H9 (cell line): ENCODE results near the gene ANGPTL7. TPM values are rescaled to one million over a fixed set of nuclear protein-coding genes. Genes with fewer than 3 reads are reported as not detected.

Source experiments
- DNase-seq: peaks from one replicate; pipeline ENCODE4 v3.0.0-alpha.2; 2017
- H2AFZ ChIP-seq: one replicate; pipeline ENCODE4 v1.6.1; 2013; ENCODE audit warnings: mild to moderate bottlenecking, low read length, control low read depth, moderate library complexity
- H2AK5ac ChIP-seq: 2 replicates; pipeline ENCODE4 v1.6.1; 2013; ENCODE audit warnings: low read length, control low read depth, mixed read lengths; ENCODE audit not compliant: insufficient read length
- H2BK120ac ChIP-seq: one replicate; pipeline ENCODE4 v1.6.1; 2013; ENCODE audit warnings: low read depth, mild to moderate bottlenecking, low read length, control low read depth, inconsistent platforms; ENCODE audit not compliant: poor library complexity, severe bottlenecking
- H2BK12ac ChIP-seq: 2 replicates; pipeline ENCODE4 v1.6.1; 2013; ENCODE audit warnings: low read length, control low read depth, mixed read lengths, low read depth; ENCODE audit not compliant: insufficient read length
- H2BK15ac ChIP-seq: 2 replicates; pipeline ENCODE4 v1.6.1; 2013; ENCODE audit warnings: low read depth, low read length, control low read depth
- H2BK20ac ChIP-seq: one replicate; pipeline ENCODE4 v1.6.1; 2013; ENCODE audit warnings: low read depth, mild to moderate bottlenecking, low read length, control low read depth, inconsistent platforms; ENCODE audit not compliant: poor library complexity, severe bottlenecking
- H2BK5ac ChIP-seq: 2 replicates; pipeline ENCODE4 v1.6.1; 2013; ENCODE audit warnings: low read length, control low read depth, mixed read lengths; ENCODE audit not compliant: insufficient read length
- H3K14ac ChIP-seq: 2 replicates; pipeline ENCODE4 v1.6.1; 2013; ENCODE audit warnings: low read length, control low read depth; ENCODE audit not compliant: insufficient read depth
- H3K18ac ChIP-seq: 2 replicates; pipeline ENCODE4 v1.6.1; 2013; ENCODE audit warnings: low read depth, mild to moderate bottlenecking, mixed read lengths, low read length, control low read depth; ENCODE audit not compliant: insufficient read length
- H3K23ac ChIP-seq: 2 replicates; pipeline ENCODE4 v1.6.1; 2013; ENCODE audit warnings: low read length, control low read depth, mixed read lengths, low read depth; ENCODE audit not compliant: insufficient read length
- H3K23me2 ChIP-seq: 2 replicates; pipeline ENCODE4 v1.6.1; 2013; ENCODE audit warnings: low read depth, mild to moderate bottlenecking, mixed read lengths, low read length, control low read depth; ENCODE audit not compliant: insufficient read length, poor library complexity, severe bottlenecking
- H3K27ac ChIP-seq: 2 replicates; pipeline ENCODE4 v1.5.1; 2013; ENCODE audit warnings: low read length, control low read depth, mixed read lengths, low read depth; ENCODE audit not compliant: insufficient read length
- H3K27me3 ChIP-seq: 2 replicates; pipeline ENCODE4 v1.6.1; 2013; ENCODE audit warnings: low read length, control low read depth, inconsistent platforms; ENCODE audit not compliant: insufficient read depth
- H3K4ac ChIP-seq: 2 replicates; pipeline ENCODE4 v1.6.1; 2013; ENCODE audit warnings: low read depth, mild to moderate bottlenecking, control low read depth, inconsistent platforms, low read length, moderate library complexity
- H3K4me1 ChIP-seq: 2 replicates; pipeline ENCODE4 v1.6.1; 2013; ENCODE audit warnings: low read length, control low read depth, inconsistent platforms; ENCODE audit not compliant: insufficient read depth
- H3K4me2 ChIP-seq: 2 replicates; pipeline ENCODE4 v1.6.1; 2013; ENCODE audit warnings: low read length, control low read depth, mixed read lengths; ENCODE audit not compliant: insufficient read length, insufficient read depth
- H3K56ac ChIP-seq: 2 replicates; pipeline ENCODE4 v1.6.1; 2013; ENCODE audit warnings: low read depth, mild to moderate bottlenecking, mixed read lengths, low read length, control low read depth; ENCODE audit not compliant: insufficient read length
- H3K79me1 ChIP-seq: 2 replicates; pipeline ENCODE4 v1.6.1; 2013; ENCODE audit warnings: low read depth, mild to moderate bottlenecking, moderate library complexity, low read length, control low read depth, inconsistent platforms; ENCODE audit not compliant: insufficient read depth, poor library complexity, severe bottlenecking
- H3K79me2 ChIP-seq: 2 replicates; pipeline ENCODE4 v1.6.1; 2013; ENCODE audit warnings: low read length, control low read depth, inconsistent platforms; ENCODE audit not compliant: insufficient read depth
- H3K9ac ChIP-seq: 2 replicates; pipeline ENCODE4 v1.6.1; 2013; ENCODE audit warnings: low read length, control low read depth, mixed read lengths; ENCODE audit not compliant: insufficient read length; ENCODE audit errors: extremely low read depth
- H3K9me3 ChIP-seq: one replicate; pipeline ENCODE4 v1.6.1; 2013; ENCODE audit warnings: low read depth, low read length, inconsistent platforms; ENCODE audit not compliant: control insufficient read depth
- H3T11ph ChIP-seq: one replicate; pipeline ENCODE4 v1.6.1; 2013; ENCODE audit warnings: mild to moderate bottlenecking, low read length, control low read depth, inconsistent platforms
- H4K20me1 ChIP-seq: one replicate; pipeline ENCODE4 v1.6.1; 2013; ENCODE audit not compliant: control insufficient read depth, insufficient read length, insufficient read depth
- H4K5ac ChIP-seq: 2 replicates; pipeline ENCODE4 v1.6.1; 2013; ENCODE audit warnings: low read depth, mild to moderate bottlenecking, mixed read lengths, low read length, control low read depth; ENCODE audit not compliant: insufficient read length
- H4K8ac ChIP-seq: replicated peaks from 2 replicates; pipeline ENCODE4 v1.6.1; 2013; ENCODE audit warnings: low read length, control low read depth, mixed read lengths, low read depth; ENCODE audit not compliant: insufficient read length
- H4K91ac ChIP-seq: 2 replicates; pipeline ENCODE4 v1.6.1; 2013; ENCODE audit warnings: low read depth, mild to moderate bottlenecking, moderate library complexity, mixed read lengths, low read length, control low read depth; ENCODE audit not compliant: insufficient read length
- H3K27ac Mint-ChIP-seq, 3 experiments: 2 replicates in 2 of 3; 3 replicates in 1 of 3; pipeline ENCODE4 v1.8.0; 2020 to 2021; ENCODE audit warnings: mixed read lengths in 3 of 3, mild to moderate bottlenecking in 1 of 3, moderate library complexity in 1 of 3
- H3K27me3 Mint-ChIP-seq: 2 replicates; pipeline ENCODE4 v1.8.0; 2021; ENCODE audit warnings: low read depth, mild to moderate bottlenecking, moderate library complexity, mixed read lengths
- H3K36me3 Mint-ChIP-seq, 3 experiments: 2 replicates in 2 of 3; 3 replicates in 1 of 3; pipeline ENCODE4 v1.8.0; 2020 to 2021; ENCODE audit warnings: low read depth in 3 of 3, mixed read lengths in 3 of 3; ENCODE audit not compliant: insufficient read depth in 1 of 3
- H3K4me1 Mint-ChIP-seq, 2 experiments: 2 replicates each; pipeline ENCODE4 v1.8.0; 2020; ENCODE audit warnings: mixed read lengths in 2 of 2
- H3K4me3 Mint-ChIP-seq, 2 experiments: 2 replicates in 1 of 2; 3 replicates in 1 of 2; pipeline ENCODE4 v1.8.0; 2020 to 2021; ENCODE audit warnings: mild to moderate bottlenecking in 2 of 2, mixed read lengths in 2 of 2, moderate library complexity in 1 of 2
- H3K9me3 Mint-ChIP-seq, 2 experiments: 2 replicates in 1 of 2; 3 replicates in 1 of 2; pipeline ENCODE4 v1.8.0; 2020; ENCODE audit warnings: mild to moderate bottlenecking in 2 of 2, mixed read lengths in 2 of 2, moderate library complexity in 1 of 2
- WGBS: extraction: QIAGEN DNeasy Blood & Tissue Kit; methylation state at CpG from one replicate; pipeline ENCODE4 v1.1.7; 2013; ENCODE audit warnings: missing lambda C conversion rate, low lambda C conversion rate, mixed read lengths; ENCODE audit not compliant: insufficient read length; ENCODE audit errors: extremely low coverage; 5-methylcytosine and 5-hydroxymethylcytosine counted together
- total RNA-seq: library from RNA; stranded (reverse); gene quantifications from 2 replicates; pipeline ENCODE4 v1.2.1, GENCODE V29; 2021
- TF ChIP-seq, protein P1 (sequence below): fragments of 200-600 bp; sonication (generic); conservative IDR thresholded peaks from 3 replicates; pipeline ENCODE4 v1.8.0; 2021; ENCODE audit warnings: antibody characterized with exemption, mild to moderate bottlenecking

Gene ANGPTL7
- total RNA-seq, 1 experiment from 2014 or later = not detected

DNA sequence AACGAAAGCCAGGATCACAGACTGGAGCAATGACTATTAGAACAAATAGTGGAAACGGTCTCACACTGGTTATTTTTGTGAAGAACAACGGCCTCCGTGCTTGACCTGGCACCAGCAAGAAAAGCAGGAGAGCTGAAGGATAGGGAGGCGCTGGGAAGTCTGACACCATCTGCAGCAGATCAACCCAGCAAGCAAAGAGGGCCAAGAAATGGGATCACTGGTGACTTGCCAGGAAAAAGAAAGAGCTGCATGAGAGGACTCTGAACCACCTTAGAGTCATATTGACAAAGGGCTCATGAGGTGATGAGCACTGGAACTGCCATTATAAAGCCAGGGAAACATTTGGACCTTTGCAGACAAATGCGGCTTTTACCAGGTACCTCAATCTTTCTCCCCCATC is 48.2 kb downstream of the ANGPTL7 start:
- H3K23ac ChIP-seq = no peak overlapping the region
- no peak overlapping the region for H4K5ac ChIP-seq
- no peak overlapping the region for H4K8ac ChIP-seq
- H3K27me3 ChIP-seq = no peaks in the 10 kb centered on the region
- no peaks in the 10 kb centered on the region for H3K27me3 Mint-ChIP-seq
- no peak overlapping the region for H2BK20ac ChIP-seq
- no peak overlapping the region for H3K9ac ChIP-seq
- no peaks in the 10 kb centered on the region for H3K4me1 Mint-ChIP-seq
- H3K36me3 Mint-ChIP-seq = peaks cover 38 to 96% (median 72%) of the 10 kb centered on the region in 3 experiments; a peak in 6 of 7 replicates
- H3K9me3 ChIP-seq = no peaks in the 10 kb centered on the region
- no peaks in the 10 kb centered on the region for H3K79me1 ChIP-seq
- H3K56ac ChIP-seq = no peak overlapping the region
- H3K23me2 ChIP-seq = no peaks in the 10 kb centered on the region
- no peak overlapping the region for H3K4ac ChIP-seq
- H3K9me3 Mint-ChIP-seq = no peaks in the 10 kb centered on the region
- 0 out of 2 replicates have a peak, but pooled peaks cover 1% of the 10 kb centered on the region for H3K79me2 ChIP-seq
- WGBS = no CpG with 5 or more reads among the region's 6 CpGs
- no peaks in the 10 kb centered on the region for H3K4me1 ChIP-seq
- no peak overlapping the region for H3T11ph ChIP-seq
- TF ChIP-seq, protein P1, sequence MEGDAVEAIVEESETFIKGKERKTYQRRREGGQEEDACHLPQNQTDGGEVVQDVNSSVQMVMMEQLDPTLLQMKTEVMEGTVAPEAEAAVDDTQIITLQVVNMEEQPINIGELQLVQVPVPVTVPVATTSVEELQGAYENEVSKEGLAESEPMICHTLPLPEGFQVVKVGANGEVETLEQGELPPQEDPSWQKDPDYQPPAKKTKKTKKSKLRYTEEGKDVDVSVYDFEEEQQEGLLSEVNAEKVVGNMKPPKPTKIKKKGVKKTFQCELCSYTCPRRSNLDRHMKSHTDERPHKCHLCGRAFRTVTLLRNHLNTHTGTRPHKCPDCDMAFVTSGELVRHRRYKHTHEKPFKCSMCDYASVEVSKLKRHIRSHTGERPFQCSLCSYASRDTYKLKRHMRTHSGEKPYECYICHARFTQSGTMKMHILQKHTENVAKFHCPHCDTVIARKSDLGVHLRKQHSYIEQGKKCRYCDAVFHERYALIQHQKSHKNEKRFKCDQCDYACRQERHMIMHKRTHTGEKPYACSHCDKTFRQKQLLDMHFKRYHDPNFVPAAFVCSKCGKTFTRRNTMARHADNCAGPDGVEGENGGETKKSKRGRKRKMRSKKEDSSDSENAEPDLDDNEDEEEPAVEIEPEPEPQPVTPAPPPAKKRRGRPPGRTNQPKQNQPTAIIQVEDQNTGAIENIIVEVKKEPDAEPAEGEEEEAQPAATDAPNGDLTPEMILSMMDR = no peak
- H4K20me1 ChIP-seq = no peaks in the 10 kb centered on the region
- no peak overlapping the region for H3K14ac ChIP-seq
- no peak overlapping the region for H3K4me3 Mint-ChIP-seq
- no peak for DNase-seq
- no peak overlapping the region for H3K4me2 ChIP-seq
- no peak overlapping the region for H2BK12ac ChIP-seq
- H2AFZ ChIP-seq = no peak overlapping the region
- H3K27ac Mint-ChIP-seq = no peak overlapping the region
- no peak overlapping the region for H3K27ac ChIP-seq
- H4K91ac ChIP-seq = no peak overlapping the region
- H2AK5ac ChIP-seq = no peak overlapping the region
- no peak overlapping the region for H2BK120ac ChIP-seq
- no peak overlapping the region for H2BK15ac ChIP-seq
- H2BK5ac ChIP-seq = no peak overlapping the region
- H3K18ac ChIP-seq = no peak overlapping the region
